Kidney tubule cell (primary cell): ENCODE data around the gene SNX9.
"Not testable (repeated sequence)": the region's sequence is repeated elsewhere in the genome, so short reads cannot be mapped to it uniquely, and the experiment has no call there.

ENCODE experiments used
- DNase-seq: peaks from one replicate; pipeline ENCODE4 v3.0.0-alpha.2; 2018; ENCODE audit warnings: low spot score

SNX9 gene

DNA sequence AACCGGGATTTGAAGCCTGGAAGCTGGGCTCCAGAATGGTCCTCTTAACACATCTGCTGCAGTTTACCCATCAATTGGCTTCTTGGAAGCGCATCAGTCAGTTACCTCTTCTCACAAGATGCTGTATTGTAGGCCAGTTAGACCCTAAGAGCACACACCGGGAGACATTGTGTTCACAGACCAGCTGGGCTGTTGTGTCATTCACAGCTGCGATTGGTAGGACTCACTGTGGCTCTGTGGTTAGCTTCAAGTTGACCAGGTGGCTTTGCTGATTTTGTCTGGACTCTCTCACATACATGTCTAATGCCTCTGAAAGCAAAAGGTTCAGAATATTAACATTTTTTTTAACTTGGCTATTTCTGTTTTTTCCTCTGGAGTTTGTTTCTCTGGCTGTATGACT, 64.8 kb downstream of the SNX9 start:
- DNase-seq = no peak

DNA sequence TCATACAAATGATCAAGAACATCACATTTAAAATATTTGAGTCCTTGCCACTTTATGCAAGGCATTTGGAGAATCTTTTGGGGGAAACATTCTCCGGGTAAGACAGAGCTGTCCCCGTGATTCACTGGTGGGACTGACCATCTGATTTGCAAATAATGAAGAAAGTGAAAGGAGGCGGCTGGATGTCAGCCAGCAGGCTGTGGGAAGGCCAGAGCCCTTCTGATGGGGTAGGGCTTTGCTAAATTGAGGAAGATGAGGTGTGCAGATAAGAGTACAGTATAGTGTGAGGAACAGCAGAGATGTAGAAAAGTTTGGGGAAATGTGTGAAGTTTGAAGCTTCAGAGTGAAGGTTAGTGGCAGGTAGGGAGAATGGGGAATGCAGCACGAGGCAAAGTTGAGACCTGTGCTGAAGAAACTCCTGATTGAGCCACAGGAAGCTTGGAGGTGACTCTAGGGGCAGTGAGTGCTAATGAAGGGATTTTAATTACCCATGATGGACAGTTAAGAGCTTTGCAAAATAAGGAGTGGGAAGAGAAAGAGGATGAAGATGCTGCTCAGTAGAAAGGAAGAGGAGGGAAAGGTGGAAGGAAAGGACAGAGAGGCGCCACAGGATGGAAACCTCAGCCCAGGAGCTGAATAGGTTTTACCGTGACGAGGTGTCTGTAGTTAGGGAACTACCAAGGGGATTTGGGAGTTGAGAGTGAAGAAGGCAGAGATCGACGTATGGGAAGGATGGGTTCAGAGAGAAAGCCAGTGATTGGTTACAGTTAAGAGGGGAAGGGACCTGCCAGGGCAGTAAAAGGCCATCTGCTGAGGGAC, 68.7 kb downstream of the SNX9 start:
- no peak for DNase-seq

DNA sequence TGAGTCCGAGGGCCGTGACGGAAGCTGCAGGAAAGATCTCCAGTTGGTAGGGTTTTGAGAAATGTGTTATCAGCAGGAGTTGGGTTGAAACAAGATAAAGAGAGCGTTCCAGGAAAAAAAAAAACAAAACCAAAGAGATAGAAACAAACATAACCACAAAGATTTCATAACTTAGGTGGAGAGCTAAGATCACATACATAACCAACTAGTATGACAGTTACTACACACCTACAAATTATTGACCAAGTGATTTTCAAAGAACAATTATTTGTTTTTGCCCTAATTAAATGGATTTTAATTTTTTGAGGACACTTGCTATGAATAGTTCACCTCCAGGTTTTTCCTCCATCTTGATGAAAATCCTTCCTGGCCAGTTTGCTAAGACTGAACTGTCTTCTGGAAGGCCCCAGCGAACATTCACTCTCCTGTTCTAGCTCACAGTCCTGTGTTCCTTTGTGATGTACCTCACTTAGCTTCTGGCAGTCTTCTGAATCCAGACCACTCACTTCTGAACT, 69.4 kb downstream of the SNX9 start:
- no peak for DNase-seq

DNA sequence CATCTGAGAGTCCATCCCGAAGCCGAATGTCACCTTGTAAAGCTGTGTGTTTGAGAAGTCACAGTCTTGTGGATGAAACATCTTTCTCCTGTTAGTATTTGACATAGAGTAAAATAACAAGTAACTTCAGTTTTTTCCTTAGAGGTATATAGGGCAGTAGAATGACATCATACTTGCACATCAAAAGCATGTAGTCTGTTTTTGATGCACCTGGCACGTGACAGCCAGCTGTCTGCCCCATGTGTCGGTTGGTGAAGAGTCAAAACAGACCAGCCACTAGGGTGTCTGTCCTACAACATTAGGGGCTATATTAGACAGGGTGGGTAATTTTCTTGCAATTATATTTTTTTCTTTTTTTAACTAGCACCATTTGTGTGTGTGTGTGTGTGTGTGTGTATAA, 70.2 kb downstream of the SNX9 start:
- no peak for DNase-seq

DNA sequence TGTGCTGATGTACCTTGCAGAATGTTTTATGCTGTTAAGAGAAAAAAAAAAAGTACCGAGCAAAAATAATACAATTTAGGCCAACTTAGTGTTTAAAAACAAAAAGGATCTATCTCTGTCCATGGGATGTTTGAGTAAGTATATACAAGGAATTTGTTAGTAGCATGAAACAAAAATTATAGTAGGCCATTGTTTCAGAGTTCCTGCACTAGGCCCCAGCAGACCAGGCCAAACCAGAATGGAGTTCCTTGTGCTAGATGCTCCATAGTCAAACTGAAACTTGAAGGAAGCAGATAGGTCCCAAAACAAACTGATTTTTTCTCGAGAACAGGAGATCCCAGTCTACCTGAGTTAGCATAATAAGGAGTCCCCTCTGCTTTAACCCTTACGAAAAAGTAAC, 72.5 kb downstream of the SNX9 start:
- DNase-seq = no peak

DNA sequence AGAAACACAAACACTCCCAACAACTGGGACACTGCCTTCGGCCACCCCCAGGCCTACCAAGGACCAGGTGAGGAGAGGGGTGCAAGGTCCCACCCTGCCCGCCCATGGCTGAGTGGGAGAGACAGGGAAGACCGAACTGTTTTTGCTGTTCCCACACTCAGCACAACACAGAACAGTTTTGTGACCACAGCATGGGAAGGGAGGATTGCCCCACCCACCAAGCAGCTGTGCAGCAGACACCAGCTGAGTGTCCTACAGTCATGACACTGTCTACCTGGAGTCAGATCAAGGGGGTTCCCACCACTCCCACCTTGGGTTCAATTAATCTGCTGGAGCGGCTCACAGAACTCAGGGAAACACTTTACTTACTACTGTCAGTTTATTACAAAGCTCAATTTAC, 73.9 kb downstream of the SNX9 start:
- no peak for DNase-seq

DNA sequence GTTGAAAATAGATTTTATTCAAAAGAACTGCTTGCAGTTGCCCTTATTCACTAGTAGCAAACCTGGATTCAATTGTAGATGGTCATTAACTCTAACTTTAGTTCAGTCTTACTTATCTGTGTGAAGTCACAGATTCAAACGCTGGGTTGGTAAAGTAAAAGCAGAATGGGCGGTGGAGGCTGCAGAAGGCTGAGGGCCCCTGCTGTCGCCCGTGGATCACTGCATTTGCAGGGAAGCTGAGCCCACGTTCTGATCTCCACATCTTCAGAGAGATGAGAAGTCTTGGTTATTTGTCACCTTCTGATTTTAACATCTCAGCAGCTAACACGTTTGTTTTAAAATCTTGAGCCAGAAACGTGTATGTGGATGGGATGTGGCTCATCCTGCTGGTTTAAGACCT, 75.1 kb downstream of the SNX9 start:
- no peak for DNase-seq

DNA sequence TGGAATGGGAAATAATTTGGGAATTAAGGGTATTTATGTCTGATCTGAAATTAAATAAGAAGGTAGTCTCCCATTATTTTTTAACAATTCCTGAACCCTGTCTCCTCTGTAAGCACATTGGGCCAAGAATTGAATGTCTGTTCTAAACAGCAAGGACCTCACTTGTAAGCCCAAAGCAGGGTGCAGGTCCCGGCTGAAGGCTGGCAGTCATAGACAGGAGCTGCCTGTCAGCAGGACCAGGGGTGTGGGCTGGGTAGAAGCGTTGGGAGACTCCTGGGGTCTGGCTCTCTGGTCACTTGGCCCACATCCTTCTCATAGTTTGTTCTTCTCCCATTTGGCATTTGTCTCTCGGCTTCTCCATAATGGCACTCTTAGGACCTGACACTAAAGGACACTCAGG, 75.6 kb downstream of the SNX9 start:
- no peak for DNase-seq

DNA sequence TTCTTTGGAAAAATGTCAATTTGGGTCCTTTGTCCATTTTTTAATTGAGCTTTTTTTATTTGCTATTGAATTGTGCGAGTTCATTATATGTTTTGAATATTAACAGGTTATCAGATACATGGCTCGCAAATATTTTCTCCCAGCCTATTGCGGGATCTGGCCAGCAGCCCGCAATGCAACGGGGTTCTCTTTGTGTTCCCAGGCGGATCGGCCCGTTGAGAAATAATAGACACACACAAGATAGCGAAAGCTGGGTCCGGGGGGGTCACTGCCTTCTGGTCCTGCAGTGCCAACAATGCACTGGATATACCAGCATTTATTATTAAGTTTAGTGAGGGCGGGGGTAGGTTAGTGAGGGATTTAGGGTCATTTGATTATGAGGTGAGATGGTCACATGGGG, 77.2 kb downstream of the SNX9 start:
- DNase-seq = not testable (repeated sequence)

DNA sequence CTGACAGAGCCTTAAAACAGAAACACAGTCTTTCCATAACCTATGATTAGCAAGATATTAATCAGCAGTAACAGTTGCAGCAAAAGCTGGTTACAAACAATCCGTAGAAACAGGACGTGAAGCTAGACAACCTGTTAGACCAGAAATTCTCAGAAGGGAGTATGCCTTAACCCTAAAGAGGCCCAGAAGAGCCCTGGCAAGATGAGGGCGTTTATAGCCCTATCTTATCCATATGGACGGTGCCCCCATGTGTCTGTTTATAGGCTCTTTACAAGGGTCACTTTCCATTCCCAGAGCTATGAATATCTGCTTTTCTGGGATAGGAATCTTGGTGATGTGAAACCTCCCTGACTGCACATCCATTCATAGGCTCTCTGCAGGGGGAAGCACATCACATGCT, 77.7 kb downstream of the SNX9 start:
- not testable (repeated sequence) for DNase-seq

DNA sequence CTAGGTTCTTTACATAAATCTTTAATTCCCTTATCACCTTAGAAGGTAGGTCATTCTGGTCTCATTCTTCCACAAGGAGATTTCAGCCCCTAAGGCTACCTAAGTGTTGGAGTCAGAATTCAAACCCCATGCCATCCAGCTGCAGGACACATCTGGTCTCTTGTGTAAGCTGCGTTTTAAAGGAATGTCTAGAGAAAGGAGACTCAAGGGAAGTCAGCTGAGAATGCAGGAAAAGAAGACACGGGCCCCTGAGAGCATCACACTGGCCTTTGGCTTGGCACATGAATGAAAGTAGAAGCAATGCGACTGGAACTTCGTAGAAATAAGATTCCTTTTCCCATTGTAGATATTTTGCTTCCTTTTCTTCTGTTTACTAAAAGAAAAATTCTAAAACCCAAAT, 82.0 kb downstream of the SNX9 start:
- no peak for DNase-seq

DNA sequence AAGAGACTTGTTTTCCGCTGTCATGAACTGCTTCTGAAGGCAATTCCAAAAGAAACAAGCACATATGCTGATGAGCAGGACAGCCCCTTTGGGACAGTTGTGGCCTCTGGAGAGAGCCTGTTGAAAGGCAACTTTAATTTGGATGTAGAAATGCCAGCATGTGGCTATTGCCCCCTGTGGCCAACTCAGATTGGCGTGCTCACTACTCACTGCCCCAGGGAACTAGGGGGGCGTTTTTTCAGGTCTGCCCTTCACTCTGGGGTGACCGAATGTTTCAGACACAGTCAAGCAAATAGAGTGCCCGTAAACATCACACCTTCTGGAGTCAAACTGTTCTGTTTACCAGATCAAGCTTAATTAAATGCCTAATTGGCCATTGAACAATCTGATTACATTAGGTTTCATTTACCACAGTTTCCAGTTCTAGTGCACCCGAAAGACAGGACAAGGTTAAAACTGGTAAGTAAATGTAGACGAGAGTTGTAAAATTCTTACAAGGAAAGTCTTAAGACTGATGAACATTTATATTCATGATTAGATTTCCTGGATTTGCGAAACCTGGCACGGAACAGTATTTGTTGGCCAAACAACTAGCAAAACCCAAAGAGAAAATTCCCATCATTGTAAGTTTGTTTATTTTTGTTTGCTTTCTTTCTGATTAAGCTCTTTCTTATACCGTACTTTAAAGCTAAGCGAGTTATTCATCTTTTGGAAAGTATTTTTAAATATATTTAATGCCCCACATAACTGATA, 82.7 kb downstream of the SNX9 start:
- DNase-seq = no peak

DNA sequence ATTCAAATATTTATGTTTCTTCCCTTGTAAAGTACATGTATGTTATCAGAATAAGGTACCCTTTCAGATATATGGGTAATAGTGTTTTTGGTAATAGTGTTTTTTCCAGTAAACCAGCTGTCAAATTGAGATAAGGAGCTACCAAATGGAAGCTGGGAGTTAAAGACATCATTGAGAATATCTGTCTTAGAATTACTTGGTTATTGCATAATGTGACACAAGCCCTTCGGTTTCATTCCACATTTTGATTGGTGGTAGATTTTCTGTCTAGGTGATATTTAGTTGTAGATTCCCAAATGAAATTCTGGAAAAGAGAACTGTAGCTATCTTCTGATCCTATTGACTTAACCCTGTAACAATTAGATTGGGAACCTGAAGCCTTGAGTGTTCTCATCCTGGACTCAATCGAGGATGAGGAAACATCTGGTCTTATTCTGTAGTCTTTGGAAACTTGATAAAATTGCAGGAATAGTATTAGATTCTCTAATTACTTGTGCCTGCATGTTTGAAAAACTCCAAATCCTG, 83.6 kb downstream of the SNX9 start:
- DNase-seq = no peak

DNA sequence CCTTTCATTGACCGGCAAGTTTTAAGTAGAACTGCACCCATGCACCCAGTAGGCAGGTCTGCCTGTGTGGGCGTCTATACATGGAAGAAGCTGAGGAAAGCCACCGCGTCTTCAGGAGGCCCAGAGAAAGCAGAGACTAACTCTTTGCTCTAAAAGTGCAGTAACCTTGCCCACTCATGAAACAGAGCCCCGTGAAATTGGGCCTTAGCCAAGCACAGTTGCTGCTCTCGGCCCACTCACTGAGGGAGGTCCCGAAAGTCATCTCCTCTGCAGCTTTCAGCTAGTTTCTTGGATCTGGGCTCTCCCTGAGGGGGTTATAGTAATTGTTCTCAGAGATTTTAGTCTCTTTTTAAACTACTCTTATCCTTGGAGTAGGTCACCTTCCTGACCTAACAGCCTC, 84.6 kb downstream of the SNX9 start:
- no peak for DNase-seq

DNA sequence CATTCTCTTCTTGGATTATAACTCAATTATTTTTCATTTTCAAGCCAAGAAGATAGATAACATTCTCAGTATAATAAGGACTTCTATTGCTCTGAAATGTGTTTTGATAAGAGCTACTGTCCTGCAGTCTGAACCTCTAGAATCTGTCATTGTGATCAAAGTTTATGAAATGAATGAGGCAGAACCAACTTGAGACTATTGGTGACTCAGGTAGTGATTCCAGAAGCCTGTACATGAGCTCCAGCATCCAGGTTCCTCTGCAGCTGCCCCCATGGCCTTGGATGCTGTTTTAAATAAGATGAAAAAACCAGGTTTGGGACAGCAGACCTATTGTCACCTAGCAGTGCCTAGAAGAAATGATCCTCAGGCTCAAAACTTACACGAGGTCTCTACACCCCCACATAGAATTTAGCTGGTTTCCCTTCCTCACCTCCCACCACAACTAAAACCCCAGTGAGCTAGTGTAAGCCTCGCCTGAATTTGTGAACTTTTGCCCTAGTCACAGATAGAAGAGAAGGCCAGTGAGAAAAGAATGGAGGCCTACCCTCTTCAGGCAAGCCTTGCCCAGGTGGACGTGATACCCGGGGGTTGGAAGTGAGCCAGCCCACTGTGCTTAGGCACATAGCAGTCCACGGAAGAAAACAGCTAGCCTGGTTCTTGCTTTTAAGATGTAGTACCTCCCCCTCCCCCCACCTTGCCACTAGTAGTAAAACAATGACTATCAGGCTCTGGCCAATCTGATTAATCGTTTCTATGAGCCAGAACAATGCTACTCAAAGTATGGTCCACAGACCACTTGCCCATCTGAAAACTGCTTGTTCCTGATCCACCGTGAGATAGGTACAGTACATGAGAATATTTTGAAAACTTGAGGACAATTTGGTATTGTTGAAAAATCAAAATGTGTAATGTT, 85.6 kb downstream of the SNX9 start:
- DNase-seq = no peak

DNA sequence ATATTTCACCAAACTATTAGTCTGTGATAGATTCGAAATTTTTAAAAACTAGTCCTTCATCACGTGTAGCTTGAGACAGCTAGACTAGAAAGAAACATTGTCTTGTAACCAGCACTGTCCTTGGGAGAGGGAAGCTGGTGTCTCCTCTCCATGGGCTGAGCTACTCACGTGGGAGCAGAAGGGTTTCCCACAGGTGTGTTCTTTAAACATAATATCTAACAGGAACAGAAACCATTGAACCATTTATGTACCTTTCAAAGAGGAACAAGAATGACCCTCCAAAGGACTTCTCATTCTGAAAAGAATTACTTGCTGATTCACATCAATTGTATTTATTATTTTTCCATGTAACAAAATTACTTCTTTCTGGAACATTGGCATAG, 86.2 kb downstream of the SNX9 start:
- DNase-seq = no peak

DNA sequence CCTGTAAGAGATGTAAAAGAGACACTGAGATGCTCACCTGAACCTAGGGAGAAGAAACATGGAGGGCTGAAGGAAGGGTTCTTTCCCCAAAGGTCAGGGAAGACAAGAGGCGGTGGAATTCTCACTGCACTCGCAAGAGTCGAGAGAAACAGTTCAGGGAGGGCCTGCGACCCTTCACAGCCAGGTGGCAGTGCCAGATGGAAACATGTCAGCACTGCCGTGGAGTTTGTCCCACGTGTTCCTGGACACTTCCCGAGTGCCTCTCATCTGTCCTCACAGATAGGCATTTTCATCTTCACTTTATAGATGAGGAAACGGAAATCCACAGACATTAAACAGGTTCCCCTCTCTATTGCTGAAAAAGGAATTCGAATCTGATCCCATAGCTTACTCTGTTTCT, 88.2 kb downstream of the SNX9 start:
- no peak for DNase-seq

DNA sequence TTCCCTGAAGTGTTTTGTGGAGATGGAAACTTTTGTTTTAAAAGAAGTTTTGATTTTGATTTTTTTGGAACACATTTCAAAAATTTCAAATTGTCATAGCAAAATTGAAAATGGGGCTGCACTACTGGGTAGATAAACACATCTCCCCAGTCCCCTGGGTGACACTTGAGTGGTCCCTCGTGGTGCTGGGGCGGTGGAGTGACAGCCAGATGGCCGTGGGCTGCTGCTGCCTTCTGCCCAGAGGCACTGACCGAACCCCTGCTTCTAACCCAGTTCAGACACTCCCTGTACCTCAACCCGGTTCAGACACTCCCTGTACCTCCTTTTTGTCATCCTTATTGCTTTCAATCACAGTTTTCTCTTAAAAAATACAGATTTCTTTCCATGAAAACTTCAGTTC, 88.7 kb downstream of the SNX9 start:
- no peak for DNase-seq

DNA sequence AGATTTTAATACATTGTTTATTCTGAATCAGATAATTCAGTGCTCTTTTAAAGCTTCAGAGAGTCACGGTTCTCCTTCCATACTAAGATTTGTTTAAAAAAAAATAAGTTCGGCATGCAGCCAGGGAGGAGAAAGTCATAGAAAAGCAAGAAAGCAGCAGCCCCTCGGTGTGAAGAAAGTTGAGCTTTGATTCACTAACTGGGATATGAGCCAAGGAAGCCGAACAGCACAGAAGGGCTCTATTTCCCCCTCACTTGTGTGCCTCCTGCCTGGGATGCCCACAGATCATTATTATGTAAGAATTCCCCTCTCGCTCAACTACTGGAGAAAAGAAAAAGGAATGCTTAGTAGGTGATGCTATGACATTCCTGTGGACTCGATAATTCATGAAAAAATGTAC, 89.3 kb downstream of the SNX9 start:
- DNase-seq = peak; percentile 68

DNA sequence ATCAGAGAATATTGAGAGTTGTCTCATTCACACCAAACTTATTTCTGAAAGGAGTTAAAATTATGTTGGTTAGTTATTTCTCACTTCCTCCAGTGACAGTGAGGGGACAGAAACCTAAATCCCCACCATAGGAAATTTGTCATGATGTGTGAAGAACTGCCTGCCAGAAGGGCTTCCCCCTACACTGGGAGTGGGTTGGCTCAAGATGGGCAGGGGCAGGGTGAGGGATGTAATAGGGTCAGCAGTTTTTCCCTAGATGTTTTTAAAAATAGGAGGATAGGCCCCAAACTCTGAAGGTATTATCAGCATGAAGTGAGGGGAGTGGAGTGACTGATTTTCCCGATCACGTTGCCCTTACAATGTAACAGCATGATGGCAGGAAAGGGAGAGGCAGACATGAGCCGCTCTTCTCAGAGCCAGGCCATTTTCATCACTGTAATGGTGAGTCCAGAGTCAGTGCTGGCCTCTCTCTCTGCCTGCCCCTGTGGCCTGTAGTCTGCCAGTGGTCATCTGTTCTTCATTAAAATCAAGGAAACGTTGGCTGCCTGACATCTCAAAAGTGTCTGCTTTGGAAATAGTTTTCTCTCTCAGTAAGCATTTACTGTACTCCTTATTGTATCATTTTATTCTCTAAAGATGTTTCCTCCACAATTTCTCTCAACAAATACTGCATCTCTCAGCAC, 98.8 kb downstream of the SNX9 start:
- no peak for DNase-seq

DNA sequence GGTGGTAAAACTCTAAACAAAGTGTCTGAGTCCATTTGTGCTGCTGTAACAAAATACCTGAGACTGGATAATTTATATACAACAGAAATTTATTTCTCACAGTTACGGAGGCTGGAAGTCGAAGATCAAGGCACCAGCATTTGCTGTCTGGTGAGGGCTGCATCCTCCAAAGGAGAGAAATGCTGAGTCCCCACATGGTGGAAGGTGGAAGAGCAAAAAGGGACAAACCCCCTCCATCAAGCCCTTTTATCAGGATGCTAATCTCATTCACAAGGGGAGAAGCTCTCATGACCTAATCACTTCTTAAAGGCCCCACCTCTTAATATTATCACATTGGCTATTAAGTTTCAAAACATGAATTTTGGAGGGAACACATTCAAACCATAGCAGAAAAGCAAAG, 102.7 kb downstream of the SNX9 start:
- DNase-seq = no peak

DNA sequence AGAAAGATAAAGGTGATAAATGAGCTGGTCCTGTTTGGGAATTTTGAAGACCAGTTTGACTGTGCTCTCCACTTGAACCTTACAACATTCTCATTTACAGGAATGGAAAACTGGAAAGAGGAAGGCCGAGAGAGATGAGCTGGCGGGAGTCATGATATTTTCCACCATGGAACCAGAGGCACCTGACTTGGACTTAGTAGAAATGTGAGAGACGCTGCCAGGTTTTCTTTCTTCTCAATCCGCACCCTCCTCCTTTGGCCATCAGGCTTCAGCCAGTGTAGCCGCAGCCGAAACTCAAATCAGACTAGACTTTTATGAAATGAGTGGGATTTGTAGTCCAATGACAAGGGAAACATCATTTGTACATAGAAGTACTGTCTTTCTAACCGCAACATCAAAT, 104.0 kb downstream of the SNX9 start:
- DNase-seq = no peak
